Astrocyte (in vitro differentiated cells and primary cell): Measurements from ENCODE around the gene ARMH3. TPM values are rescaled to one million over a fixed set of nuclear protein-coding genes. Genes with fewer than 3 reads are reported as not detected.
A peak's percentile ranks its signal among the peaks of the same experiment; 100 is the strongest.

Source experiments
- DNase-seq: peaks from one replicate; pipeline ENCODE4 v3.0.0-alpha.2; 2010; ENCODE audit warnings: low read depth
- FAIRE-seq: peaks from 2 replicates; lab custom pipeline; 2011; peaks lifted over from hg19 to GRCh38; lab: Jason Lieb, UNC
- H2AFZ ChIP-seq: 2 replicates; pipeline ENCODE4 v1.6.0; 2012; ENCODE audit warnings: low read depth, low read length, inconsistent platforms
- H3K27ac ChIP-seq: 2 replicates; pipeline ENCODE4 v1.5.1; 2011; ENCODE audit warnings: low read depth, low read length, inconsistent platforms
- H3K27me3 ChIP-seq: 2 replicates; pipeline ENCODE4 v1.6.0; 2011; ENCODE audit warnings: low read length, inconsistent platforms; ENCODE audit not compliant: insufficient read depth
- H3K36me3 ChIP-seq: 2 replicates; pipeline ENCODE4 v1.5.1; 2011; ENCODE audit warnings: low read length, inconsistent platforms; ENCODE audit not compliant: insufficient read depth
- H3K4me1 ChIP-seq: 2 replicates; pipeline ENCODE4 v1.5.1; 2011; ENCODE audit warnings: low read length, inconsistent platforms; ENCODE audit not compliant: insufficient read depth
- H3K4me2 ChIP-seq: 2 replicates; pipeline ENCODE4 v1.6.0; 2012; ENCODE audit warnings: low read length, inconsistent platforms
- H3K4me3 ChIP-seq: 2 replicates; pipeline ENCODE4 v1.5.1; 2011; ENCODE audit warnings: low read depth, mild to moderate bottlenecking, low read length, inconsistent platforms; ENCODE audit not compliant: insufficient read depth
- H3K79me2 ChIP-seq: 2 replicates; pipeline ENCODE4 v1.6.0; 2012; ENCODE audit warnings: mild to moderate bottlenecking, low read length, inconsistent platforms; ENCODE audit not compliant: insufficient read depth
- H3K9ac ChIP-seq: 2 replicates; pipeline ENCODE4 v1.6.0; 2012; ENCODE audit warnings: mild to moderate bottlenecking, low read length, inconsistent platforms
- H3K9me3 ChIP-seq: 2 replicates; pipeline ENCODE4 v1.5.1; 2012; ENCODE audit warnings: low read depth, mild to moderate bottlenecking, low read length, inconsistent platforms; ENCODE audit not compliant: insufficient read depth
- H4K20me1 ChIP-seq: 2 replicates; pipeline ENCODE4 v1.6.0; 2012; ENCODE audit warnings: low read length, inconsistent platforms; ENCODE audit not compliant: insufficient read depth
- H3K27ac Mint-ChIP-seq: one replicate; pipeline ENCODE4 v1.8.0; 2021; ENCODE audit warnings: mild to moderate bottlenecking, mixed read lengths; ENCODE audit not compliant: unreplicated experiment
- H3K27me3 Mint-ChIP-seq: one replicate; pipeline ENCODE4 v1.8.0; 2021; ENCODE audit warnings: low read depth, mixed read lengths; ENCODE audit not compliant: unreplicated experiment
- H3K36me3 Mint-ChIP-seq: one replicate; pipeline ENCODE4 v1.8.0; 2021; ENCODE audit warnings: low read depth, mixed read lengths; ENCODE audit not compliant: unreplicated experiment
- H3K4me1 Mint-ChIP-seq: one replicate; pipeline ENCODE4 v1.8.0; 2021; ENCODE audit warnings: low read depth, mixed read lengths; ENCODE audit not compliant: unreplicated experiment
- H3K4me3 Mint-ChIP-seq: one replicate; pipeline ENCODE4 v1.8.0; 2021; ENCODE audit warnings: mild to moderate bottlenecking, moderate library complexity, mixed read lengths; ENCODE audit not compliant: unreplicated experiment
- H3K9me3 Mint-ChIP-seq: one replicate; pipeline ENCODE4 v1.8.0; 2021; ENCODE audit warnings: mild to moderate bottlenecking, mixed read lengths; ENCODE audit not compliant: unreplicated experiment
- EZH2 ChIP-seq: IDR thresholded peaks from 2 replicates; pipeline ENCODE4 v1.6.1; 2012; ENCODE audit warnings: mild to moderate bottlenecking, low read length, inconsistent platforms; ENCODE audit not compliant: insufficient read depth
- total RNA-seq: library from RNA; stranded (reverse); gene quantifications from 2 replicates; pipeline ENCODE4 v1.2.1, GENCODE V29; 2021
- TF ChIP-seq, protein P1 (sequence below): IDR thresholded peaks from 2 replicates; pipeline ENCODE4 v1.5.1; 2011; ENCODE audit warnings: low read depth, mild to moderate bottlenecking, inconsistent platforms, low read length, moderate library complexity; ENCODE audit not compliant: insufficient read depth

The ARMH3 gene
- total RNA-seq, 1 donor from 2014 or later, result 22.6 TPM

- H3K79me2 ChIP-seq, result peaks cover 42% of the 10 kb centered on the region
- H3K36me3 ChIP-seq, result no peaks in the 10 kb centered on the region
- DNase-seq, result no peak
- H3K9me3 ChIP-seq, result no peaks in the 10 kb centered on the region
- H3K27me3 ChIP-seq, result no peaks in the 10 kb centered on the region
- H3K27me3 Mint-ChIP-seq, result no peaks in the 10 kb centered on the region
- H3K4me3 Mint-ChIP-seq, result peak overlapping the region; percentile 99
- TF ChIP-seq EZH2, result no peak
- TF ChIP-seq, protein P1, sequence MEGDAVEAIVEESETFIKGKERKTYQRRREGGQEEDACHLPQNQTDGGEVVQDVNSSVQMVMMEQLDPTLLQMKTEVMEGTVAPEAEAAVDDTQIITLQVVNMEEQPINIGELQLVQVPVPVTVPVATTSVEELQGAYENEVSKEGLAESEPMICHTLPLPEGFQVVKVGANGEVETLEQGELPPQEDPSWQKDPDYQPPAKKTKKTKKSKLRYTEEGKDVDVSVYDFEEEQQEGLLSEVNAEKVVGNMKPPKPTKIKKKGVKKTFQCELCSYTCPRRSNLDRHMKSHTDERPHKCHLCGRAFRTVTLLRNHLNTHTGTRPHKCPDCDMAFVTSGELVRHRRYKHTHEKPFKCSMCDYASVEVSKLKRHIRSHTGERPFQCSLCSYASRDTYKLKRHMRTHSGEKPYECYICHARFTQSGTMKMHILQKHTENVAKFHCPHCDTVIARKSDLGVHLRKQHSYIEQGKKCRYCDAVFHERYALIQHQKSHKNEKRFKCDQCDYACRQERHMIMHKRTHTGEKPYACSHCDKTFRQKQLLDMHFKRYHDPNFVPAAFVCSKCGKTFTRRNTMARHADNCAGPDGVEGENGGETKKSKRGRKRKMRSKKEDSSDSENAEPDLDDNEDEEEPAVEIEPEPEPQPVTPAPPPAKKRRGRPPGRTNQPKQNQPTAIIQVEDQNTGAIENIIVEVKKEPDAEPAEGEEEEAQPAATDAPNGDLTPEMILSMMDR, result no peak
- peak overlapping the region; percentile 72 for H3K4me3 ChIP-seq
- peak overlapping the region; percentile 99 for H3K9ac ChIP-seq
- peaks cover 15% of the 10 kb centered on the region for H3K4me1 Mint-ChIP-seq
- peaks cover 5% of the 10 kb centered on the region for H3K36me3 Mint-ChIP-seq
- H3K4me2 ChIP-seq, result peak overlapping the region; percentile 90
- H4K20me1 ChIP-seq, result peaks cover 41% of the 10 kb centered on the region
- peak overlapping the region; percentile 98 for H3K27ac Mint-ChIP-seq
- H3K27ac ChIP-seq, result peak overlapping the region; percentile 50
- peak overlapping the region; percentile 74 for H2AFZ ChIP-seq
- no peaks in the 10 kb centered on the region for H3K9me3 Mint-ChIP-seq
- FAIRE-seq, result no peak
- peaks cover 18% of the 10 kb centered on the region for H3K4me1 ChIP-seq
Measured at GRCh38 chr10:101818872-101819633, 236.9 kb downstream of the ARMH3 start.

DNA sequence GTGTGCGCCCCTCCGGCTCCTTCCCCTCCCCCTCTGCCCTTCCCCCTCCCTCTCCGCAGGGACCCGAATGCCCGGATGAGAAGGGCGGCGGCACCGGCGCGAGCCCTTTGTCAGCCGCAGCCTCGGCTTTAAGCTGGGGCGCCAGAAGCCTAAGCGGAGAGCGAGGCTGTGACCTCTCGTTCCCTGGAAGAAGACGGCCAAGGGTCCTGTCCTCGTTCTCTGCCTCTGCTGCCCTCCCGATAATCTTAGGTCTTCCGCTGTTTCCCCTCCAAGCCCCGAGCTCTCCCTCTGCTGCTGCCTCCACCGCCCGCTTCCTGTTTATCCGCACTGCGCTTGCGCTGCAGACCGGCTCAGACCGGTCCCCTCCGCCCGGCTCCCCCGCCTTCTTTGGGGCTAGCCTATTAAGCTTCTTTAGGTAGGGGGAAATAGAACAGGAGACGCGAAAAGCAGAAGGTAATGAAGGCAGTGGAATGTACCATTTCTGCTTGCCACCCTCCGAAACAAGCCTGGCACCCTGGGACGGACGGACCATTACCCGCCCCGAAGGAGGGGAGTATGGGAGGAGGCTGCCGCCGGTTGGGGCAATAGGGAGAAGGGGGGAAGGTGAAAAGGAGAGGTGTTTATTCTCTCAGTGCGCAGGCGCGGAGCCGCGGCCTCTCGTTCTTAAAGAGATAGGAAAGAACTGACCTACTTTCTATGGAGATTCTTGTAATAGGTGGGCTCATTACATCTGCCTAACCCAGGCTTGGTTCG lies 237.7 kb downstream of the ARMH3 start, which contains the start of gene OGA:
Gene OGA, minus strand, starts transcription at position 326 of the 753 bp plus-strand sequence. CDS start 422 bp downstream, outside the sequence.
- Histone ChIP-seq H2AFZ (peak within 1 kb of the TSS; percentile 74), H3K4me1 (peaks cover 18% of the 10 kb centered on the region), H3K27ac (peak within 1 kb of the TSS; percentile 97), H3K9ac (peak within 1 kb of the TSS; percentile 99), H3K9me3 (no peaks in the 10 kb centered on the region), H3K4me2 (peak within 1 kb of the TSS; percentile 90), H3K36me3 (no peaks in the 10 kb centered on the region), H4K20me1 (peaks cover 49% of the 10 kb centered on the region), H3K27me3 (no peaks in the 10 kb centered on the region), H3K79me2 (peaks cover 50% of the 10 kb centered on the region), H3K4me3 (peak within 1 kb of the TSS; percentile 84)
- peak within 1 kb of the TSS; percentile 99 for H3K4me3 Mint-ChIP-seq
- peaks cover 3% of the 10 kb centered on the region for H3K36me3 Mint-ChIP-seq
- peaks cover 23% of the 10 kb centered on the region for H3K4me1 Mint-ChIP-seq
- TF ChIP-seq, protein P1, result no peak
- TF ChIP-seq EZH2, result no peak
- peak within 1 kb of the TSS; percentile 98 for H3K27ac Mint-ChIP-seq
- DNase-seq (peak; percentile 100), FAIRE-seq (peak; percentile 79)
- no peaks in the 10 kb centered on the region for H3K27me3 Mint-ChIP-seq
- no peaks in the 10 kb centered on the region for H3K9me3 Mint-ChIP-seq
